Effector CD8-positive, alpha-beta T cell (primary cell): ENCODE measurements around the gene PLD1.
"Not testable (repeated sequence)": the region's sequence is repeated elsewhere in the genome, so short reads cannot be mapped to it uniquely, and the experiment has no call there.

Source experiments
- DNase-seq: peaks from one replicate; lab custom pipeline; 2025; lab: John Stamatoyannopoulos, UW

The PLD1 gene

DNA sequence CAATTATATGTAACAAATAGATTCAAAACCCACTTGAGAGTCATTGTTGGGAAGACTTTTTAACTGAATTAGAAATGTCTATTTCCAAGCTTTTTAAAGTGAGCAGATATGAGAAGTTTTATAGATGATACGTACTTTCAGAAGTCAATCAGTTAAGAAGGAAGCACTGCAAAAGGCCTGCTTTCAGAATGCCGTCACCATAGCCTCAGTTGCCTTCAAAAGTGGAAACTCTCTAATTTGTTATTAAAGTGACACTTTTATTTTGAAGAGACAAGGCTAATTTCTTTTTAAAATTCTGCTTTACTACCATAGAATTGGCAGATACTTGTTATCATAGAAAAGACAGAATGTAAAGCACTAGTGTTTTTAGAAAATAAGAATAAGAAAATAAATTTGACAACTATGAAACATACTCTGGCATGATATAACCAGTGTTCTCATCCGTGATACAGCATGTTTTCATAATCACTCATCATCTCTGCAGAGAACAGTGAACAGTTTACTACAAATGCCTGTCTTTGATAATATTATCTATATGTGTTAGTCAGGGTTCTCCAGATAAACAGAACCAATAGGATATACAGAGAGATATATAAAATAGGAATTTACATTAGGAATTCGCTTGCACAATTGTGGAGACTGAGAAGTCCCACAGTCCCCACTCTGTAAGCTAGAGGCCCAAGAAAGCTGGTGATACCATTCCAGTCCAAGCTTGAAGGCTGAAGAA, 7.0 kb upstream of the PLD1 start:
- no peak for DNase-seq

- DNase-seq = no peak
These were observed 5.8 kb upstream of the PLD1 start for GRCh38 chr3:171815973-171816595.

- DNase-seq = not testable (repeated sequence)
These were observed 4.4 kb upstream of the PLD1 start for GRCh38 chr3:171814662-171815061.

DNA sequence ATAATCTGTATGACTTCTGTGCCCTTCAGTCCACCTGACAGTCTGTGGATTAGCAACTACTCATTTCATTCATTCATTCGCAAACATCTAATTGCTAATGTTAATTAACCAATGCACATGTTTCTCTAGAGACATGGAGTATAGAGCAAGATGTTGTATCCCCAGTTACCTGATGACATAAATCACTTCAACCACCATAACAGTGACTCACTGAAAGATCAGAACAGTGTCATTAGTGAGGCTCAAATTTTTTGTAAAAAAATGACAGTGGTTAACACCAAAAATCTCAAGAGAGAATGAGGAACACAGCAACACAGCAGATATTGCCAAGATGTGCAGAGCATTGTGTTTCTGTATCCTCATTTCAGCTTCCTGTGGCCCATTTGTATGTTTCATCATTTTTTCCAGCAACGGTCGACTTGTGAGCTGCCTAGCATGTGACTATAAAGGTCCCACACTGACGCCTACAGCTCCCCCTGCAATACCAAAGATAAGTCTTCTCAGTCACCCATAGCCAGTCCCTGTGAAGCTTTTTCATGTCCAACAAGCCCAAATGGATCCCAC, 3.7 kb upstream of the PLD1 start:
- DNase-seq = no peak

GRCh38 chr3:171813278-171813896, 3.1 kb upstream of the PLD1 start:
- no peak for DNase-seq

GRCh38 chr3:171812811-171813210, 2.5 kb upstream of the PLD1 start:
- DNase-seq = no peak

DNA sequence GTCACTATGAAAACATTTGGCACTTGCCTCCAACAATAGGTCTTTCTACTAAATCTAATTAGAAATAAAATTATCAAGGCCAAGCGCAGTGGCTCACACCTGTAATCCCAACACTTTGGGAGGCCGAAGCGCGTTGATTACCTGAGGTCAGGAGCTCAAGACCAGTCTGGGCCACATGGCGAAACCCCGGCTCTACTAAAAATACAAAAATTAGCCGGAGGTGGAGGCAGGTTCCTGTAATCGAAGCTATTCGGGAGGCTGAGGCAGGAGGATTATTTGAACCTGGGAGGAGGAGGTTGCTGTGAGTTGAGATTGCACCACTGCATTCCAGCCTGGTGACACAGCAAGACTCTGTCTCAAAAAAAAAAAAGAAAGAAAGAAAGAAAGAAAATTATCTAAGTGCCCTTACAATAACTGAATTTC, 1.6 kb upstream of the PLD1 start:
- DNase-seq = no peak

- DNase-seq = no peak
These were observed 1.1 kb upstream of the PLD1 start for GRCh38 chr3:171811295-171811912.

DNA sequence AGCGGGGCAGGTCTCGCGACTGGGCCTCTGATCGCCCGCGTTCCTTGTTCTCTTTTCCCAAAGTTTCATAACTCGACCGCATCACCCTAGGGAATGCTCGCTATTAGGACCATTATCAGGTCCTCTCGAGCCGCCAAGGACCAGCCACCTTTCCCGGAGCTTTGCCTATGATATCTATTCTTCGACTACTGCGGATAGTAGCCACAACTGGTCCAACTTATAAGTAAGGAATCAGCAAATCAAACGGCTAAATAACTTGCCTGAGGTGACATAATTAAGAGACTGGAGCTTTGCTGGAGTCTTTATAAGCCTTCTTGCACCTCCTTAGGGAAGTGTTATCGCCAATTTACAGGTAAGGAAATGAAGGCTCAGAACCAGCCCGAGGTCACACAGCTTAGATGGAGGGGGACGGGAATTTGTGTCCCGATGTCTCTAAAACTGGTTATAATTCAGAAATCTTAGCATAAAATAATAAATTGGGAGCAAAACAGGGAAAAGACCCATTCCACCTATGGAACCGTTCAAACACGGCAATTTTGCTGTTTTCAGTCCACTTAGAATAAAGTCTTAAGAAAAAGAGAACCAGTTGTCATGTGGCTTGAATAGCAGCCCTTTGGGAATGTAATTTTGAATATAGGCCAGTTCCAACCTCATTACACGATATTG, 479 bp upstream of the PLD1 start:
- no peak for DNase-seq

GRCh38 chr3:171809611-171809860, 747 bp downstream of the PLD1 start:
- DNase-seq = no peak

- no peak for DNase-seq
These were observed 2.5 kb downstream of the PLD1 start for GRCh38 chr3:171807806-171808205.

GRCh38 chr3:171807129-171807675, 3.1 kb downstream of the PLD1 start:
- DNase-seq = no peak

- DNase-seq = no peak
These were observed 3.8 kb downstream of the PLD1 start for GRCh38 chr3:171806200-171807128.

- no peak for DNase-seq
These were observed 4.6 kb downstream of the PLD1 start for GRCh38 chr3:171805687-171806086.

GRCh38 chr3:171804618-171805389, 5.5 kb downstream of the PLD1 start:
- no peak for DNase-seq

DNA sequence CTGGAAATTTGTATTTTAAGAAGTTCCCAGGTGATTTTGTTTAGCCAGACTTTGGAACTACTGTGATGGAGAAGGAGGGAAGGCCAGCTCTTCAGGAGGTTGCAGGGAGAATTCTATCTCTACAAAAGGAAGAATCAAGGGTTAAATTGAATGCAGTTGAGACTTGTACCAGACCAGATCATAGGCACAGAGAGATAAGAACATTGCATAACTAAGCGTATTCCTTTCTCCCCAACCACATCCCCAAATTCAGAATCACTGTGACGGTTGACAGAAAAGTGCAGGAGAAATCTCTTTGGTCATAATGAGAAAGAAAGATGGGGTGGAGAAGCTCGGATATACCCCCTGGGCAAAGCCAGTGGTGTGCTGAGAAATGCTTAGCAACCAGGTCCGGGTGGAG, 7.2 kb downstream of the PLD1 start:
- no peak for DNase-seq

- DNase-seq = no peak
These were observed 7.7 kb downstream of the PLD1 start for GRCh38 chr3:171802590-171802956.

DNA sequence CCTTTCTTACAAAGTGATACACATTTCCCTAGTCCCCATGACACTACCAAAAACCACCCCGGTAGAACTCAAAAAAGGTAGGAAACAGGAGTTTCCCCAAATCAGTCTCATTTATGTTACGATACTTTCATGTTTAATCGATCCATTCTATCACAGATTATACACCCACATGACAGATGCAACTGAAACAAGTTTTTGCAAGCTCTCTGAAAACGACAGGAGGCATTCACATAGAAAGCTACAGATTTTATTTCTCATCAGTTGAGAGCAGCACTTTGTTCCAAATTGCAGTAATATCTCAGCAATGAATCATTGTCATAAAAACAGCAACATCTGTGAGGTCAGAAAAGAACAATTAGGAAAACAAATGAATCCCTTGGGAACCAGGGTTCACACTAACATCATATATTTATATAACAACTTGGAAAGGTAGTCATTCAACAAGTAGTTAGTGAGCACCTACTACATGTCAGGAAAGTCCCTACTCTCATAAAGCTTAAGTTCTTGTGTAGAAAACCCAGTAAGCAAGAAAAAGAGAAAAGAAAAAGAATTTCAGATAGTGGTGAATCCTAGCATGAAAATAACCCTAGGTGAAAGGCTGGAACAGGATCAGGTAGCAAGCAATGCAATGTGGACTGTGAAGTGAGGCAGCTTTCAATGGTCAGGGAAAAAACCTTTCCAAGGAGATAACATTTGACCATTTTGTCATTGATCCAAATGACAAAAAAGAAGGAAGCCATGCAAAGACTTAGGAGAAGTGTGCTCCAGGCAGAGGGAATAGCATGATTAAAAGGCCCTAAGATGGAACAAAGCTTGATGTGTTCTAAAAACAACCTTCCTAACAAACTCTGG, 8.3 kb downstream of the PLD1 start:
- DNase-seq = no peak

DNA sequence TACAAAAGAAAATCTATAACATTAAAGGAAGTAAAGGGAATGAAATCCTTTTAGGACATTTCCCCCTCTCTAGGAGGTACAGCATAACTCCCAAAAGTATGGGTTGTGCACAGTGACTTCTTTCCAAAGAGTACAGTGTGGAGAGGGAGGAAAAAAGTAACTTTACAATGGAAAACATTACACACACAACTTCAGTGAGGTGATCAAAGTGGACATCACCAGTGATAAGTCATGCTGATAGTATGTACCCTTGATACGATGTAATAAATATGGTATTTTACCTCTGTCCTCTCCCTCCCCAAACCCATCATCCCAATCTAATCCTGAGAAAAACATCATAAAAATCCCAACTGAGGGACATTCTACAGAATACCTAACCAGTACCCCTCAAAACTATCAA, 10.8 kb downstream of the PLD1 start:
- DNase-seq = no peak
